NB4 (cell line): ENCODE measurements around the gene SERP2.

Experiments
- DNase-seq: peaks from one replicate; pipeline ENCODE4 v3.0.0; 2010; ENCODE audit warnings: low read depth
- H3K4me3 ChIP-seq: one replicate; pipeline ENCODE4 v1.5.1; 2011; ENCODE audit warnings: mild to moderate bottlenecking, low read depth, low read length, moderate library complexity
- MYC ChIP-seq: IDR thresholded peaks from 2 replicates; pipeline ENCODE4 v1.6.1; 2011; ENCODE audit warnings: low read depth, low read length
- POLR2A ChIP-seq: IDR thresholded peaks from 2 replicates; pipeline ENCODE4 v1.6.1; 2011; ENCODE audit warnings: mild to moderate bottlenecking; ENCODE audit not compliant: insufficient read length; ENCODE audit errors: extremely low read depth
- TF ChIP-seq, protein P1 (sequence below): IDR thresholded peaks from one replicate; pipeline ENCODE4 v1.5.1; 2012; ENCODE audit warnings: low read depth, low read length
- TF ChIP-seq, protein P2 (sequence below): IDR thresholded peaks from 2 replicates; pipeline ENCODE4 v1.6.1; 2011; ENCODE audit warnings: low read depth, low read length

Gene SERP2

DNA sequence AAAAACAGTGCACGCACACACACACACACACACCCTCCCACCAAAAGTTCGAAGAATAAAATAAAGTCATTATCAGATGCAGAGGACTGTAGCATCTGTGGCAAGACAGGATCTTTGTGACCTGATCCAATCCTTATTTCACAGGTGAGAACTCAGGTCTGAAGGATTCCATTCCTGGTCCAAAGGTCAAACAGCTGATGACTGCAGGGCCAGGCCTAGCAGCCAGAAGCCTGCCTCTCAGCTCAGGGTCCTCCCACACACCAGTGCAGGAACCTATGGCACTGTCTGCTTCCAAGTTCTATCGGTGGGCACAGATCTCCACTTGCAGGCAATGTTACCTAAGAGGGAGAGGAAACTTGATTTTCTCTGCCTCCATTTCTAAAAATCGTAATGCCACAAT lies 57.5 kb downstream of the SERP2 start:
- no peak for DNase-seq
- TF ChIP-seq, protein P1, sequence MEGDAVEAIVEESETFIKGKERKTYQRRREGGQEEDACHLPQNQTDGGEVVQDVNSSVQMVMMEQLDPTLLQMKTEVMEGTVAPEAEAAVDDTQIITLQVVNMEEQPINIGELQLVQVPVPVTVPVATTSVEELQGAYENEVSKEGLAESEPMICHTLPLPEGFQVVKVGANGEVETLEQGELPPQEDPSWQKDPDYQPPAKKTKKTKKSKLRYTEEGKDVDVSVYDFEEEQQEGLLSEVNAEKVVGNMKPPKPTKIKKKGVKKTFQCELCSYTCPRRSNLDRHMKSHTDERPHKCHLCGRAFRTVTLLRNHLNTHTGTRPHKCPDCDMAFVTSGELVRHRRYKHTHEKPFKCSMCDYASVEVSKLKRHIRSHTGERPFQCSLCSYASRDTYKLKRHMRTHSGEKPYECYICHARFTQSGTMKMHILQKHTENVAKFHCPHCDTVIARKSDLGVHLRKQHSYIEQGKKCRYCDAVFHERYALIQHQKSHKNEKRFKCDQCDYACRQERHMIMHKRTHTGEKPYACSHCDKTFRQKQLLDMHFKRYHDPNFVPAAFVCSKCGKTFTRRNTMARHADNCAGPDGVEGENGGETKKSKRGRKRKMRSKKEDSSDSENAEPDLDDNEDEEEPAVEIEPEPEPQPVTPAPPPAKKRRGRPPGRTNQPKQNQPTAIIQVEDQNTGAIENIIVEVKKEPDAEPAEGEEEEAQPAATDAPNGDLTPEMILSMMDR, result no peak
- no peak for TF ChIP-seq MYC
- no peak for TF ChIP-seq POLR2A
- TF ChIP-seq, protein P2, sequence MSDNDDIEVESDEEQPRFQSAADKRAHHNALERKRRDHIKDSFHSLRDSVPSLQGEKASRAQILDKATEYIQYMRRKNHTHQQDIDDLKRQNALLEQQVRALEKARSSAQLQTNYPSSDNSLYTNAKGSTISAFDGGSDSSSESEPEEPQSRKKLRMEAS, result no peak
- H3K4me3 ChIP-seq, result no peak overlapping the region

DNA sequence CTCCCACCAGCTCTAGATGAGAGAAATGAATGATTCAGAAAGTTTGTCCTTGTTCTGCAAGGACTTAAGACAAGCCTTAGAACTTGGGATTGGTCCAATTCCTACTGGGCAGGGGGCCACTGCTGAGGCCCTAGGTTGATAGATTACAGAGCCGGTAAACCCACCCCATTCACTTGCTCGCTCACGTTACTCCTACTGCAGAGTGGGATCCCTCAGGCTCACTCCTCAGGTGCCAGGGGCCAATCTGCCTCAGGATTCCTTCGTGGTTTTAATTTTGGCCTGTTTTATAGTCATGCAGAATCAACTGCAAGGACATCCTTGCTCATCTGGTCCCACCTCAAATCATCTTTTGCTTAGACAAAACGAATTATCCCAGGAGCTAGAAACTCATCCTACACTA lies 59.0 kb downstream of the SERP2 start:
- TF ChIP-seq MYC (no peak), POLR2A (no peak)
- TF ChIP-seq, protein P2, result no peak
- TF ChIP-seq, protein P1, result no peak
- H3K4me3 ChIP-seq, result no peak overlapping the region
- DNase-seq, result no peak

DNA sequence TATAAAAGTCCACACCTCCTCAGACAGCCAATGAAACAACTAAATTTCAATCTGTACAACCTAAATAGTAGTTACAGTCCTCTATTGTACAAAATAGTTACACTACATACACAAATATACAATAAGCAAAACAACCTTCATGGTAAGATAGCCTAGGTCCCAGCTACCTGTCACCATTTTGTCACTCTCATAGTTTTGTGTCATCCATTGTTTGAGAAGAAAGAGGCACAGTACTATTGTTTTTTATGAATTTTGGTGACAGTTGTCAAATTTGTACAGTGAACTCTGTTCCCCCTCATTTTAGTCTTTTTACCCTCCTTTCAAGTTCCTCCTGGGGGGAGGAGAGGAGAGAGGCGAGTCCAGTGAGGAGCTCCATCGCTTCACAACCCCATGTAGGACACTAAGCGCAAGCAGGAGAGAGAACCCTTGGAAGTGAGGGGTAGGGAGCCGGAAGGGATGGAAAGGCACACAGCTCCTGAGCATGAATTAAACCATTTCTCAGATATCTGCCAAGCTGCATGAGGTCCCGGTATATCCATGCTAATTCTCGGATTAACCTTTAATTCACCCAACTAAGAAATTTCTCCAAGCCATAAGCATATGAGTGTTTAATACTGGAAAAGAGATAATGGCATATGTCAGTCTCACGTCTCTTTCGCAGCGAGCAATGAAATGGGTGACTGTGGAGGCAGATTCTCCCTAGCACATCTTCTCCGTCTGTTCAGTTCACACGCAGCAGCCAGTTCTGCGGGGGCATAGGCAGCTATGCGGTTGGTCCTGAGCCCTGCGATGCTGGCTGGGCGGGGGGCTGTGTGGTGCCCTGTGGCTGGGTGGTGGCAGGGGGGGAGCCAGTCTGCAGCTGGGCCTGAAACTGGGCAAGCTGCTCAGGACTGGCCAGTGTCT lies 60.5 kb downstream of the SERP2 start:
- H3K4me3 ChIP-seq, result no peak overlapping the region
- TF ChIP-seq, protein P1, result no peak
- TF ChIP-seq, protein P2, result no peak
- no peak for DNase-seq

DNA sequence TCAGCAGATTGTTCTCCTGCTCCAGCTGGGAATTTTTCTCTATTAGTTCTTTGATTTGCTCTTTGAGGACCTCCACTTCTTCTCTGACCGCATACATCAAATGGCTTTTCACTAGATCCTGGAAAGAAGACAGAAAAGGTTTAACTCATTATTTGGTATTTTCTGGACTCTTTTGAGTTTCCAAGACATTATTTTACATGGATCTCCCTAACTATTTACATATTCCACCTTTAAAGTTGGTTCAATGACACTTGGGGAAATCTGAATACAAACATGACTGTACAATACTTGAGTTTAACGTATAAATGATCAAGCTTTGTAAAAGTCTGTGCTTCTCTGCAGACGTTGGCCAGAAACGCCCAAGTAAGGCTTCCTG lies 61.1 kb downstream of the SERP2 start:
- H3K4me3 ChIP-seq, result peak overlapping the region; percentile 51
- TF ChIP-seq, protein P2, result no peak
- no peak for TF ChIP-seq POLR2A
- no peak for TF ChIP-seq MYC
- TF ChIP-seq, protein P1, result no peak
- DNase-seq, result no peak

DNA sequence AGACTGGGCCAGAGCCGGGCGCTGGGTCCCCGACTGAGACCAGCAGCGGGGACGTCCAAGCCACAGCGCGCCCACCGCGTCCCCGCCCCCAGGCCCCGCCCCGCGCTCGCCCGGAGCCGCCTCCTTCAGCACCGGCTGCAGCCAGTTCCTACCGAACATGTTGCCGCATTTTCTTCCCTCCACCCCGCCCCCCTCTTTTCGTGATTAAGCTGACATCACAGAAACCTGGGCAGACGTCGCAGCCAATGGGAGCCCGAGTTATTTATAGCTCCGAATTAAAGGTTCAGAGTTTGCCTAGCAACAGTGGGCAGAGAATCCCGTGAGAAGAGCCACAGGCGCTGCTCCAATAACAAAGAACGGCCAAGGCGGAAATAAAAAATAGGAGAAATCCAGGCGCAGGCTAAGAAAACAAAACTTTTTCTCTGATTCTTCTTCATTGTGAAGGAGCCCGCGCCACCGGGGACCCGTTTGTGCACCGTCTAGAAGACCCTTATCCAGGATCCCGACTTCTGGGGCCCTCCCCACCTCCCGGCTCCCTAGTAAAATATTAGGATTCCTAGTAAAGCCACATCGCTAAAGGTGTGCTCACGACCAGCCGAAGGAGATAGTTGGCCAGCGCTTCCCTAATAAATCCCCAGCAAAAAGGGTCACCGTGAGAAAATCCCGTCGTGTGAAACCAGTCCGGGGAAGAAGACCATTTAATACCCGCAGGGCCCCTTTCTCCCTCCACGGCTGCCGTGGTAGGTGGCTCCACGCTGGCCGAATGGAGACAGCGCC lies 61.7 kb downstream of the SERP2 start:
- DNase-seq, result peak; percentile 90
- TF ChIP-seq MYC, result no peak
- no peak for TF ChIP-seq POLR2A
- TF ChIP-seq, protein P2, result no peak
- TF ChIP-seq, protein P1, result no peak
- H3K4me3 ChIP-seq, result peak overlapping the region; percentile 72
